NCI-H2196 (cell line): ENCODE data around the gene EFNA5.

Experiments used
- DNase-seq: peaks from one replicate; lab custom pipeline; 2025; ENCODE audit not compliant: unreplicated experiment; lab: John Stamatoyannopoulos, UW

Gene EFNA5

GRCh38 chr5:107572715-107573368, 97.9 kb downstream of the EFNA5 start:
- DNase-seq = no peak

DNA sequence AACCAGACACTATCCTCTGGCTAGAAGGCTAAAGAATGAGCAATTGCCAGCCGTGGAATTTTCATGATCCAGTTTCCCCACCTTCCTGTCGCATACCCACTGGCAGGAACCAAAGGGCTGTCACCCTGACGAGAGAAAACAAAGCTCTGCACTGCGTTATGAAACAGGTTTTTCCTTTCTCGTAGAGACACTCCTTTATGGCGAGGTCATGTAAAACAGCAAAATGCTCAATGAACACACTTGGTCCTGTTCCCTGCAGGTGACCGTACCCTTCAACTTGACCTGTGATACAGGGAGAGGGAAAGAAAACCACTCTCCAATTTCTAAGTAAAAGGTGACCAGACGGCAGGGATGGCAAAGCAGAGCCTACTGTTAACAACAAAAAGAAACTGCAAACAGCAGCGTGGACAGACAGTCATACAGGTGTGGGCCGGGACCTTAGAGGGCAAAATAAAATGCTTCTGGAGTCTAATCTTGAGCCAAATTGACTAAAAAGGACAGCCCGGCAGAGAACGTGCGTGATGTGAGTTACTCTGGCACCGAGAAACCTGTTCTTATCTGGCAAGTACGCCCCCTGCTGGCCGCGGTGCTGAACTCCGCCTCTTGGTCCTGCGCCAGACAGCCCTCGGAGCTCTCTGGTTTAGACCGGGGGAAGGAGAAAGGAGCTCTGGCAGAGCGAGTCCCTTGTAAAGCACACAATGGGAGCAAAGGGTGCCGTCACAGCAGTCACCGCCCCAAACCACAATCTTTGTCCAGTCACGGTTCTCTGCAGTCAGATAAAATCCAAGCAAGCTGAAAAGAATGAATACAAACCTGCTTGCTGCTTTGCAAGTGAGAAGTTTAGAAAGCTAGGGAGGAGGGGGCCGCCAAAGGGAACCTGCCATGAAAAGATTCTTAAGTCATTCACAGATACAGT, 98.9 kb downstream of the EFNA5 start:
- DNase-seq = peak; percentile 95

GRCh38 chr5:107570805-107571531, 99.8 kb downstream of the EFNA5 start:
- no peak for DNase-seq

- no peak for DNase-seq
Measured at GRCh38 chr5:107570181-107570580, 100.6 kb downstream of the EFNA5 start.

DNA sequence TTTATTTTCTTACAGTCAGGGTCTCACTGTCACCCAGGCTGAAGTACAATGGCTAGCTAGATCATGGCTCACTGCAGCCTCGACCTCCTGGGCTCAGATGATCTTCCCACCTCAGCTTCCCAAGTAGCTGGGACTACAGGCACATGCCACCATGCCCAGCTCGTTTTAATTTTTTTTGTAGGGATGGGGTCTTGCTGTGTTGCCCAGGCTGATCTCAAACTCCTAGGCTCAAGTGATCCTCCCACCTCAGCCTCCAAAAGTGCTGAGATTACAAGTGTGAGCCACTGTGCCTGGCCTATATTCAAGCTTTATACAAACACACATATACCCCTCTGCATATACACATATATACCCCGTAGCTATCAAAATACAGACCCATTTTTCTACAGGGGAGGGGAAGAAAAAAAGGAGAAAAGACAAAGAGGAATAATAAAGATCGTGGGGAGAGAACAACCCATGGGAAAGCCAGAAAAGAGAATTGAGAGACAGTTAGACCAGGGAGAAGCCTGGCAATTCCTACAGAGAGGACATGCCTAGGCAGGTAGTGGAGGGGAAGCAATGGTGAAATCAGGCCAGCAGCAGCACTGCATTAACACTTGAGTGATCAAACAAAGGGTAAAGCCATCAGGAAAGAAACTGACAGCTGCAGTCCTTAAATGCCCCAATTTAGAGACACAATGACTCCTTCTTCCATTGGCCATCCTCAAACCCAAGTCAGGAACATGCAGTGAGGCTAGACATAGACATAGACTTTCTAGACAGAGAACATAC, 102.7 kb downstream of the EFNA5 start:
- no peak for DNase-seq

GRCh38 chr5:107566986-107567385, 103.8 kb downstream of the EFNA5 start:
- DNase-seq = no peak

DNA sequence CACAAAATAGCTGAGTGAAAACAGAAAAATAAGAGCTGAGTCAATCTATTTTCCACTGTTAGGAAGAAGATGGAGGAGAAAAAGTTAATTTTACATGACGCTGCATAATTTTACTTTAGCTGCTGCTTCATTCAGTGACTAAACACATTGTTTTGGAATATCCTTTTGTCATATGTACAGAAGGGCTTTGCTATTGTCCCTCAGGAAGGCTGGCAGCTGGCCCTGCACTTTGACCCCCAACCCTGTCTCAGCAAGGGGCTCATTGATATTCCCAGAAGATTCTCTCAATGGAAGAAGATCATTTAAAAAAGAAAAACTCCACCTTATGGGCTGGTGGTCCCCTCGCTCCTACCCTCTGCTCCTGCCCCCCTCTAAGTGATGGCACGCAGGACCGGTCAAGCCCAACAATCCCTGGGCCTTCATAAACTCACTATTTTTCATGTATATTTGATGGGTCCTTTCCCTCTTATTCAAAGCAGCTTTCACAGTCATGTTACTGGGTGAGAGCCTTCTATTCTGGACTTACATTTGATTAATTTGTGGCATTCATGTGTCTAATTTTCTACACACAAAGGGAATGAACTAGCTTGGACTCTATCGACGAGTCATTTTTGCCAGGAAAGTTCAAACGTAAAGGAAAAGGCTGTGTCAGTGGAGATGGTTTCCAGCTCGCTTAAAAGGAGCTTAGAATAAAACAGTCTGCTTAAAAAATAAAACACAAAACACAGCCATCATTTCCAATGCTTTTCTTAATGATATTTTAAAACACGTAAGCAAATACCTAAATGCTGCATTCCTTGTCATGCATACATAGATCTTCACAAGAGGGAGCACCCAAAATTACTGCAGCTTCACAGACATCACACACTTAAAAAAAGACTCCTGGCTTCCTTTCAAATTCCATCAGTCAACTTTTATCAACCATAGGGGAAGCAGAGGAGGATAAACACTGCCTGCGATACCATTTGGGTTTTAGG, 104.7 kb downstream of the EFNA5 start:
- DNase-seq = no peak

- DNase-seq = no peak
Measured at GRCh38 chr5:107564931-107565372, 105.8 kb downstream of the EFNA5 start.

- DNase-seq = no peak
Measured at GRCh38 chr5:107563959-107564544, 106.7 kb downstream of the EFNA5 start.

GRCh38 chr5:107560377-107560776, 110.4 kb downstream of the EFNA5 start:
- no peak for DNase-seq

- DNase-seq = no peak
Measured at GRCh38 chr5:107558823-107559375, 111.8 kb downstream of the EFNA5 start.

- DNase-seq = no peak
Measured at GRCh38 chr5:107557051-107557658, 113.6 kb downstream of the EFNA5 start.

DNA sequence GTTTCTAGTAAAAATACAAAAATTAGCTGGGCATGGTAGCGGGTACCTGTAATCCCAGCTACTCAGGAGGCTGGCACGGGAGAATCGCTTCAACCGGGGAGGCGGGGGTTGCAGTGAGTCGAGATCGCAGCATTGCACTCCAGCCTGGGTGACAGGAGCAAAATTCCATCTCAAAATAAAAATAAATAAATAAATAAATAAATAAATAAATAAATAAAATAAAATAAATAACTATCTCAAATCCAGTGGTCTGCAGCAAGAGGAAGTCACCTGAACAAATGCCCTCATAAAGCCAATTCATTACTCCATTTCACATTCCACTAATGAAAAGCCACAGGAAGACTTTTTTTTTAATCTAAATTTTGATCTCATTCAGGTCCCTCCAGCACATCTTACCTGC, 114.2 kb downstream of the EFNA5 start:
- DNase-seq = no peak

GRCh38 chr5:107555425-107556090, 115.2 kb downstream of the EFNA5 start:
- no peak for DNase-seq

DNA sequence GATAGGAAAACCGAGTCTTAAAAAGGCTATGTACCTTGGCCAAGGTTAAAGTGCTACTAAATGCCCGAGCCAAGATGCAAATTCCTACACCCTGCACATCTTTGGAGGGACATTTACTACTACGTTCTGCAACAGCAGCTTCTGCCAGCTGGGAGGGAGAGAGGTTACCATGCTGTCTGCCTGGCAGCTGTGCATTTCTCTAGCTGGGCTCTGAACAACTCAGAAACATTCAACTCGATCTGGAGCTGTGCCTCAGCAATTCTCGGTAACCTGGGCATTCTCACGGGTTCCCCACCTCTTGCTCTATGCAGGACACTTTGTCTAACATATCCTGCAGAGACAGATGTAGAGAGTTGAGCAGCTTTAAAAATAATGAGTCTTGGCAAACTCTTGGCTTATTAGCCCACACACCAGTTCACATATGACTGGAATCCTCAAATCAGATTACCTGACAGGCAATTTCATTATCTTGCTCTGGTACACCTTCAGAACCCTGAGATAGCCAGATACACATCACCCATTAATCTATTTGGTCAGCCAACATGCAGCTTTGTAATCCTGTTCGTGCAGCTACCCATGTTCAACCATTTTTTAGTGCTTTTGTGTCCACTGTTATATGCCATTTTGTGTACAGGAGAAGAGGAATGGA, 115.8 kb downstream of the EFNA5 start:
- DNase-seq = no peak

GRCh38 chr5:107553117-107553555, 117.6 kb downstream of the EFNA5 start:
- no peak for DNase-seq

- DNase-seq = no peak
Measured at GRCh38 chr5:107551088-107551487, 119.6 kb downstream of the EFNA5 start.
